Neural progenitor cell (in vitro differentiated cells): Measurements from ENCODE around the gene OR11A1. TPM values are rescaled to one million over a fixed set of nuclear protein-coding genes. Genes with fewer than 3 reads are reported as not detected.

ENCODE experiments used
- DNase-seq: peaks from one replicate; pipeline ENCODE4 v3.0.0-alpha.2; 2016; ENCODE audit warnings: low spot score
- H2AFZ ChIP-seq: fragments of 200-600 bp; sonication (generic); replicated peaks from 2 replicates; pipeline ENCODE4 v1.6.1; 2016; ENCODE audit warnings: antibody characterized with exemption
- H3F3A ChIP-seq: fragments of 200-600 bp; sonication (generic); 2 replicates; pipeline ENCODE4 v1.6.1; 2016; ENCODE audit warnings: antibody characterized with exemption, low read depth
- H3K27ac ChIP-seq: fragments of 200-600 bp; sonication (generic); 2 replicates; pipeline ENCODE4 v1.5.1; 2016; ENCODE audit warnings: mild to moderate bottlenecking
- H3K27me3 ChIP-seq: fragments of 200-600 bp; sonication (generic); 2 replicates; pipeline ENCODE4 v1.6.1; 2016; ENCODE audit warnings: mild to moderate bottlenecking, moderate library complexity
- H3K36me3 ChIP-seq: fragments of 200-600 bp; sonication (generic); 2 replicates; pipeline ENCODE4 v1.5.1; 2016
- H3K4me1 ChIP-seq: fragments of 200-600 bp; sonication (generic); 2 replicates; pipeline ENCODE4 v1.6.1; 2016; ENCODE audit warnings: mixed run types
- H3K4me2 ChIP-seq: fragments of 200-600 bp; sonication (generic); 2 replicates; pipeline ENCODE4 v1.6.1; 2016
- H3K4me3 ChIP-seq: fragments of 200-600 bp; sonication (generic); 2 replicates; pipeline ENCODE4 v1.5.1; 2016
- H3K79me2 ChIP-seq: fragments of 200-600 bp; sonication (generic); 2 replicates; pipeline ENCODE4 v1.6.1; 2016; ENCODE audit warnings: low read depth
- H3K9ac ChIP-seq: fragments of 200-600 bp; sonication (generic); 2 replicates; pipeline ENCODE4 v1.6.1; 2016
- H3K9me3 ChIP-seq: fragments of 200-600 bp; sonication (generic); 2 replicates; pipeline ENCODE4 v1.5.1; 2016; ENCODE audit warnings: low read depth
- H4K20me1 ChIP-seq: fragments of 200-600 bp; sonication (generic); 2 replicates; pipeline ENCODE4 v1.6.1; 2016; ENCODE audit warnings: low read depth
- H3K27ac Mint-ChIP-seq: 3 replicates; pipeline ENCODE4 v1.8.0; 2021; ENCODE audit warnings: mixed read lengths
- H3K27me3 Mint-ChIP-seq: 2 replicates; pipeline ENCODE4 v1.8.0; 2022; ENCODE audit warnings: low read depth, mild to moderate bottlenecking, inconsistent platforms, moderate library complexity, mixed read lengths; ENCODE audit not compliant: insufficient read depth
- H3K36me3 Mint-ChIP-seq: 3 replicates; pipeline ENCODE4 v1.8.0; 2021; ENCODE audit warnings: mixed read lengths
- H3K4me1 Mint-ChIP-seq: 3 replicates; pipeline ENCODE4 v1.8.0; 2021; ENCODE audit warnings: mixed read lengths
- H3K4me3 Mint-ChIP-seq: 3 replicates; pipeline ENCODE4 v1.8.0; 2021; ENCODE audit warnings: mild to moderate bottlenecking, moderate library complexity, mixed read lengths
- H3K9me3 Mint-ChIP-seq: 3 replicates; pipeline ENCODE4 v1.8.0; 2020; ENCODE audit warnings: mixed read lengths
- EZH2 ChIP-seq: fragments of 200-600 bp; sonication (generic); IDR thresholded peaks from 2 replicates; pipeline ENCODE4 v1.6.1; 2017; ENCODE audit warnings: antibody characterized with exemption, mild to moderate bottlenecking, moderate library complexity
- EZH2phosphoT487 ChIP-seq: fragments of 200-600 bp; sonication (generic); IDR thresholded peaks from 2 replicates; pipeline ENCODE4 v1.6.1; 2017; ENCODE audit warnings: antibody characterized with exemption
- total RNA-seq: library from RNA; depleted of rRNA; stranded (reverse); fragments of >200 nt; gene quantifications from 2 replicates; pipeline ENCODE4 v1.2.3, GENCODE V29; 2015; ENCODE audit warnings: low replicate concordance
- TF ChIP-seq, protein P1 (sequence below): fragments of 200-600 bp; sonication (generic); IDR thresholded peaks from 2 replicates; pipeline ENCODE4 v1.5.1; 2017; ENCODE audit warnings: antibody characterized with exemption, mild to moderate bottlenecking

Gene OR11A1
- total RNA-seq, 1 donor from 2014 or later, result not detected

DNA sequence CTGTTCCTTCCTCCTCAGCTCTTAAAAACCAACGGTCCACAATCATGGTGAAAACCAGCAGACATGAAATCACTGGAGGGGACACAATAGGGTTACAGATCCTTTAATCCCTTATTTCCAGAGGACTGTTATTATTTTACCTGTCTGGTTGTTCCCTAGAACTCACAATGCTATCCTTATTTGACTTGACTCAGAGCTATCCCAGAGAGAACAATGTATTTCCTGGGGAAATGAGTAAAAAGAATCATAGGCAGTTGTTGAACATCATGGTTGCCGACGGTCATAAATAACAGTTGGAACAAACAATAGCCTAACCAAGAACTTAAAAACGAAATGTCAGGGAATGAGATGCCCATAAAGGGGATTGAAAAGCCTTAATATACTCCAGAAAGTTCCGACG is 9.4 kb upstream of the OR11A1 start:
- Histone ChIP-seq H3K4me2 (no peak overlapping the region), H3K9ac (no peak overlapping the region), H3K27ac (no peak overlapping the region), H3K4me1 (no peaks in the 10 kb centered on the region), H3K9me3 (no peaks in the 10 kb centered on the region), H3F3A (no peaks in the 10 kb centered on the region), H3K4me3 (no peak overlapping the region), H3K79me2 (no peaks in the 10 kb centered on the region), H2AFZ (no peak overlapping the region), H4K20me1 (no peaks in the 10 kb centered on the region), H3K27me3 (no peaks in the 10 kb centered on the region), H3K36me3 (no peaks in the 10 kb centered on the region)
- DNase-seq, result no peak
- H3K4me1 Mint-ChIP-seq, result no peaks in the 10 kb centered on the region
- H3K4me3 Mint-ChIP-seq, result no peak overlapping the region
- no peaks in the 10 kb centered on the region for H3K27me3 Mint-ChIP-seq
- H3K9me3 Mint-ChIP-seq, result no peaks in the 10 kb centered on the region
- TF ChIP-seq EZH2 (no peak), EZH2phosphoT487 (no peak)
- TF ChIP-seq, protein P1, sequence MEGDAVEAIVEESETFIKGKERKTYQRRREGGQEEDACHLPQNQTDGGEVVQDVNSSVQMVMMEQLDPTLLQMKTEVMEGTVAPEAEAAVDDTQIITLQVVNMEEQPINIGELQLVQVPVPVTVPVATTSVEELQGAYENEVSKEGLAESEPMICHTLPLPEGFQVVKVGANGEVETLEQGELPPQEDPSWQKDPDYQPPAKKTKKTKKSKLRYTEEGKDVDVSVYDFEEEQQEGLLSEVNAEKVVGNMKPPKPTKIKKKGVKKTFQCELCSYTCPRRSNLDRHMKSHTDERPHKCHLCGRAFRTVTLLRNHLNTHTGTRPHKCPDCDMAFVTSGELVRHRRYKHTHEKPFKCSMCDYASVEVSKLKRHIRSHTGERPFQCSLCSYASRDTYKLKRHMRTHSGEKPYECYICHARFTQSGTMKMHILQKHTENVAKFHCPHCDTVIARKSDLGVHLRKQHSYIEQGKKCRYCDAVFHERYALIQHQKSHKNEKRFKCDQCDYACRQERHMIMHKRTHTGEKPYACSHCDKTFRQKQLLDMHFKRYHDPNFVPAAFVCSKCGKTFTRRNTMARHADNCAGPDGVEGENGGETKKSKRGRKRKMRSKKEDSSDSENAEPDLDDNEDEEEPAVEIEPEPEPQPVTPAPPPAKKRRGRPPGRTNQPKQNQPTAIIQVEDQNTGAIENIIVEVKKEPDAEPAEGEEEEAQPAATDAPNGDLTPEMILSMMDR, result no peak
- no peak overlapping the region for H3K27ac Mint-ChIP-seq
- H3K36me3 Mint-ChIP-seq, result no peaks in the 10 kb centered on the region

GRCh38 chr6:29465801-29466200 is 8.9 kb upstream of the OR11A1 start:
- Mint-ChIP-seq H3K4me1 (no peaks in the 10 kb centered on the region), H3K36me3 (no peaks in the 10 kb centered on the region), H3K4me3 (no peak overlapping the region), H3K9me3 (no peaks in the 10 kb centered on the region), H3K27me3 (no peaks in the 10 kb centered on the region), H3K27ac (no peak overlapping the region)
- no peaks in the 10 kb centered on the region for H3K27me3 ChIP-seq
- no peak overlapping the region for H3K9ac ChIP-seq
- no peaks in the 10 kb centered on the region for H3K9me3 ChIP-seq
- no peak for DNase-seq
- H2AFZ ChIP-seq, result no peak overlapping the region
- no peaks in the 10 kb centered on the region for H3K36me3 ChIP-seq
- H3K27ac ChIP-seq, result no peak overlapping the region
- H3K4me2 ChIP-seq, result no peak overlapping the region
- no peaks in the 10 kb centered on the region for H3K79me2 ChIP-seq
- H3F3A ChIP-seq, result no peaks in the 10 kb centered on the region
- no peaks in the 10 kb centered on the region for H3K4me1 ChIP-seq
- TF ChIP-seq EZH2phosphoT487 (no peak), EZH2 (no peak)
- TF ChIP-seq, protein P1, result no peak
- H4K20me1 ChIP-seq, result no peaks in the 10 kb centered on the region
- no peak overlapping the region for H3K4me3 ChIP-seq

- H3K9me3 Mint-ChIP-seq, result no peaks in the 10 kb centered on the region
- no peaks in the 10 kb centered on the region for H3K79me2 ChIP-seq
- no peak overlapping the region for H2AFZ ChIP-seq
- no peak overlapping the region for H3K27ac ChIP-seq
- no peaks in the 10 kb centered on the region for H3K4me1 ChIP-seq
- H3K4me3 ChIP-seq, result no peak overlapping the region
- H3K27me3 Mint-ChIP-seq, result no peaks in the 10 kb centered on the region
- H3K9me3 ChIP-seq, result no peaks in the 10 kb centered on the region
- H3K4me3 Mint-ChIP-seq, result no peak overlapping the region
- TF ChIP-seq EZH2 (no peak), EZH2phosphoT487 (no peak)
- TF ChIP-seq, protein P1, result no peak
- no peak overlapping the region for H3K4me2 ChIP-seq
- no peaks in the 10 kb centered on the region for H3K27me3 ChIP-seq
- H3F3A ChIP-seq, result no peaks in the 10 kb centered on the region
- DNase-seq, result no peak
- no peak overlapping the region for H3K9ac ChIP-seq
- H4K20me1 ChIP-seq, result no peaks in the 10 kb centered on the region
- no peaks in the 10 kb centered on the region for H3K4me1 Mint-ChIP-seq
- H3K27ac Mint-ChIP-seq, result no peak overlapping the region
- H3K36me3 ChIP-seq, result no peaks in the 10 kb centered on the region
- no peaks in the 10 kb centered on the region for H3K36me3 Mint-ChIP-seq
Observed at GRCh38 chr6:29465279-29465678, 8.4 kb upstream of the OR11A1 start.
